GM19438 (cell line): Measurements from ENCODE around the gene DLGAP4.
"Not testable (repeated sequence)": the region's sequence is repeated elsewhere in the genome, so short reads cannot be mapped to it uniquely, and the experiment has no call there.

Experiments used
- ATAC-seq: cut with Tn5 transposase; IDR thresholded peaks from one replicate; pipeline ENCODE4 v1.9.1; 2021; ENCODE audit warnings: low read depth; ENCODE audit not compliant: unreplicated experiment

DLGAP4 gene

GRCh38 chr20:36467076-36467999 lies 161.2 kb downstream of the DLGAP4 start:
- ATAC-seq = no peak

DNA sequence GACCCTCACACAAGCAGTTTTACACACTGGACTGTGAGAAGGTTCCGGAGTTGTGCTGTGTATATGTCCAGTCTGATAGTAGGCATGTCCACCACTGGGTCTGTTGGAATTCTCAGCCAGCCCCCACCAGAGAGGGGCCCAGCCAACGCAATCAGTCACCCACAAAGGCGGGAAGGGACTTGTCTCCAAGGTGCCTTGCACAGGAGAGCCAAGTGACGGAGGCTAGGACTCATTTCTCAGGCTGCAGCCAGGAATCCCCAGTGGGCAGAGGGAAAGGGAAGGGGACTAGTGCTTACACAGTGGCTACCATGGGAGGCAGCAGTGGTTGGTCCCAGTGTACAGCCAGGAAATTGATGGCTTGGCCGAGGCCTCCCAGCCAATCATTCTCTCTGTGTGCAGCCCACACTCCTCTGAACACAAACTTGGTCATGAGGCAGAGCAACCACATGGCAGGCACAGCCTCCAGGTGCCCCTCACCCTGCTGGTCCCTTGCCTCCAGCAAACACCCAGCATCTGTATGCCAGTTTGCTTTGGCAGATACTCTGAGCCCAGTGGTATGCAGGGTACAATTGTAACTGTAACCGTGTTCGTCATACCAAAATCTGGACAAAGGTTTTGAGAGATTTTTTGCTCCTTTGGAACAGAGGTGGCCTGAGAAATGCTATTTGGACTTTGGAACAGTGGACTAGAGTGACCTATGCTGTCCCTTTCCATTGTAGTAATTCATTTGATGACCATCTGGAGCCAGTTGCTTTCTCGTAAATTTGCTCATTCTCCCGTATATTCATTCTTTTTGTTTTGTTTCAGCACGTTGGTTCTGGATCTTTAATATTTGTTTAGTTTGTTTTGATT lies 162.2 kb downstream of the DLGAP4 start:
- no peak for ATAC-seq

GRCh38 chr20:36469973-36470372 lies 163.8 kb downstream of the DLGAP4 start:
- no peak for ATAC-seq

GRCh38 chr20:36471885-36472636 lies 165.9 kb downstream of the DLGAP4 start:
- ATAC-seq = no peak

DNA sequence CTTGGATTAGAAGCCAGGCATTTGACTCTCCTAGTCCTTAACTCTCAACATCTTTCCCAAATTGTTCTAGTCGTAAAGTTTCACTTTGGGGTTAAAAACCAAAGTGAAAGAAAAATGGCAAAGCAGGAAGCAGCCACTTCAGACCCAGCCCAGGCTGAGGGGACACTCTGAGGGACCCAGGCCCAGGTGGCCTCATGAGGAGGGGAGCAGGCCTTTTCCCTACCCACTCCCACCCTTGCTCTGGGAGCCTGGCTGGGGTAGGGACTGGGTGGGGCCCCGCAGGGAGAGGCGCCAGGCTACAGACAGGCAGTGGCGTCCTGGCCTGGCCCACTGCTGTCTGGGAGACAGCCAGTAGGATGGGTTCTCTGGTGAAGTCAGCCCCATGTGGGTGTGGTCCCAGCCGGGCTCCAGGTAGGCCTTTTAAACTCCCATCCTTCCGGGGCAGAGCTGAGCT lies 166.5 kb downstream of the DLGAP4 start:
- ATAC-seq = no peak

DNA sequence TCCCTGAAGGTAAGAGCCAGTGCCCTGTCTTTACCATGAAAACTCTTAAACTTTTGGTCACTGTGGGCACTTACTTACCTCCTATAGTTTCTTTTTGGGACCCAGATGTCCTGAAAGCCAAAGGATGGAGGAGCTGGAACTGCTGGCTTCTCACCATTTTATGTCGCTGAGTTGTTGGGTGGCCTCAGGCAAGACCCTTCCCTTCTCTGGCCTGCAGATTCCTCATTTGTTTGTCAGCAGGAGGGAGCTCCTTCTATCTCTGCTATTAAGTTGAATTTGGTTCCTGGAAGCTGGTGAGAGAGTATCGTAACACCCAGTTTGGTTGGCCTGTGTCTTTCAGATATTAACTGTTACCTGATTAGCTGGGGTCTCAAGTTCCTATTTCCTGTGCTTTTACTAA lies 167.0 kb downstream of the DLGAP4 start:
- no peak for ATAC-seq

GRCh38 chr20:36474563-36474962 lies 168.4 kb downstream of the DLGAP4 start:
- ATAC-seq = no peak

GRCh38 chr20:36475054-36475453 lies 168.9 kb downstream of the DLGAP4 start:
- ATAC-seq = not testable (repeated sequence)

GRCh38 chr20:36477475-36477874 lies 171.3 kb downstream of the DLGAP4 start:
- no peak for ATAC-seq

- ATAC-seq = no peak
Observed at GRCh38 chr20:36478137-36478905, 172.2 kb downstream of the DLGAP4 start.

- no peak for ATAC-seq
Observed at GRCh38 chr20:36479938-36480337, 173.8 kb downstream of the DLGAP4 start.

DNA sequence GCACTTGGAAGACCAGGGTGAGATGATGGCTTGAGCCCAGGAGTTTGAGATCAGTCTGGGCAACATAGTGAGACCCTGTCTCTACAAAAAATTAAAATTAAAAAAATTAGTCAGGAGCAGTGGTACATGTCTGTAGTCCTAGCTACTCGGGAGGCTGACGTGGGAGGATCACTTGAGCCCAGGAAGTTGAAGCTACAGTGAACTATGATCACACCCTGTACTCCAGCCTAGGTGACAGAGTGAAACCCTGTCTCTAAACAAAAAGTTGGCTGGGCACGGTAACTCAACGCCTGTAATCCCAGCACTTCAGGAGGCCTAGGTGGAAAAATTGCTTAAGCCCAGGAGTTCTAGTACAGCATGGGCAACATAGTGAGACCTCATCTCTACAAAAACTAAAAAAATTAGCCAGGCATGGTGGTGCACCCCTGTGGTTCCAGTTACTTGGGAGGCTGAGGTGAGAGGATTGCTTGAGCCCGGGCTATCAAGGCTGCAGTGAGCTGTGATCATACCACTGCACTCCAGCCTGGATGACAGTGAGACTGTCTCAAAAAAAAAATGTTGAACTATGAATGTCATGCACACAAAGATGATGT lies 174.4 kb downstream of the DLGAP4 start:
- no peak for ATAC-seq

GRCh38 chr20:36481380-36482043 lies 175.4 kb downstream of the DLGAP4 start:
- ATAC-seq = no peak

DNA sequence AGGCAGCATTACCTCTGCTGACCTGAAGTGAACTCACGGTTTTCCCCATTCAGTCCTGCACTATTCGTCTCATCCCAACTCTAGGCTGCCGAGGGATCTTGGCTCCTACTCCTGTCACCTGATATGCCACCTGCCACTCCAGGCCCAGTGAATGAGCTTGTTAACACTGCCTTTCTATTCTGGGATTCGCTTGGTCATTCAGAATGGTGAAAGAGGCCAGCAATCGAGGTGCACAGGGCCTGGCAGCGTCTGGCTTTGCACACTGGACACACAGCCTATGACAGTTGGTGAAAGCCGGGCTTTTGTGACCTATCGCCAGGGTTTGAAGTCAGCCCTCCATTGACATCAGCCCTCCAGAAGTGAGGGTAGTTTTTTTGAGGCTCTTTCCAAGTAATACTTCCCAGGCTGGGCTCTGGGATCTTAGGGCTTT lies 175.9 kb downstream of the DLGAP4 start:
- no peak for ATAC-seq

- ATAC-seq = no peak
Observed at GRCh38 chr20:36483209-36483918, 177.2 kb downstream of the DLGAP4 start.

GRCh38 chr20:36483919-36484808 lies 178.0 kb downstream of the DLGAP4 start:
- no peak for ATAC-seq

DNA sequence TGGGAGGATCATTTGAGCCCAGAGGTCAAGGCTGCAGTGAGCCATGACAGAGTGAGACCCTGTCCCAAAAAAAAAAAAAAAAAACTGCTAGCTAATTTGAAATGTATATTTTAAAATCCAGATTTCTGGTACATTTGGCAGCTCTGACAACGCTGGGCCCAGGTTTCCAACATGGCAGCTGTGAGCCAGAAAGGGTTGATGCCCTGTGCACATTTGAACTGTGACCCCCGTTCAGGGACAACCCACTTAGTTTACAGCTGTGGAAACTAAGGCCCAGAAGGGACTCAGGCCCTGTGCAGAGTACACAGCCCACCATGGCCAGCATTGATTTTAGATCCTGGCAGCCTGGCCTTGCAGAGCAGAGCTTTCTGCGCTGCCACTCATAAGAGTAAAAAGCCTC lies 179.1 kb downstream of the DLGAP4 start:
- no peak for ATAC-seq
